ENCODE data around the gene STX1B. TPM values are rescaled to one million over a fixed set of nuclear protein-coding genes. Genes with fewer than 3 reads are reported as not detected.

Gene STX1B
- total and polyA plus RNA-seq, 2 of the 8 experiments (the other 6 are each of a cell fraction or from before 2014, with no cell fraction given), result 8.9 to 20.2 TPM

GRCh38 chr16:31033709-31034492, 23.5 kb upstream of the STX1B start:
- Histone ChIP-seq H4K8ac (ENCODE audit: extremely low read depth, insufficient read depth, low read length) (no peak overlapping the region; the same call in 1 of the 2 replicates), H2BK5ac (ENCODE audit: low read depth, low read length) (0 out of 2 replicates have a peak overlapping the region, but pooled peaks have one; percentile 82), H3K4me1 (replicated peaks in 1 of 4; ENCODE audit: control insufficient read depth in 3 of 4, insufficient read depth in 4 of 4, low read length in 3 of 4) (peaks cover 0 to 4% (median 2%) of the 10 kb centered on the region in 4 experiments; a peak in 4 of 7 replicates), H3K4ac (replicated peaks; ENCODE audit: insufficient read length, low read depth, low read length) (no peak overlapping the region), H2BK20ac (ENCODE audit: low read length) (no peak overlapping the region), H4K20me1 (replicated peaks in 1 of 2; ENCODE audit: control insufficient read depth in 1 of 2, insufficient read depth in 2 of 2, low read length in 2 of 2) (peaks cover 0 to 5% of the 10 kb centered on the region in 2 experiments), H2BK12ac (ENCODE audit: low read depth, low read length) (no peak overlapping the region), H3K79me2 (ENCODE audit: control insufficient read depth in 1 of 2, insufficient read depth in 2 of 2, low read length in 2 of 2) (no peaks in the 10 kb centered on the region), H3K23me2 (ENCODE audit: low read depth, low read length) (peaks cover 12% of the 10 kb centered on the region; the same call in 1 of the 2 replicates), H4K5ac (ENCODE audit: insufficient read length, low read depth, low read length) (no peak overlapping the region), H3K27me3 (replicated peaks in 1 of 4; ENCODE audit: control insufficient read depth in 3 of 4, extremely low read depth in 1 of 4, insufficient read depth in 3 of 4, low read length in 3 of 4) (no peaks in the 10 kb centered on the region), H3K4me3 (ENCODE audit: extremely low read depth in 1 of 4, insufficient read depth in 2 of 4, low read depth in 3 of 4, low read length in 4 of 4) (peak overlapping the region; percentile 67 to 94 (median 91)), H3K9ac (replicated peaks in 1 of 4; ENCODE audit: extremely low read depth in 1 of 4, low read depth in 3 of 4, low read length in 3 of 4) (peak overlapping the region; percentile 45 to 53 (median 50); a peak in 5 of 7 replicates), H3K9me3 (ENCODE audit: insufficient read depth in 2 of 2, low read depth in 1 of 2, low read length in 1 of 2) (no peaks in the 10 kb centered on the region), H2AK5ac (ENCODE audit: low read depth, low read length) (no peak overlapping the region), H2BK15ac (ENCODE audit: low read length) (no peak overlapping the region), H3K4me2 (ENCODE audit: insufficient read depth in 1 of 2, low read depth in 2 of 2, low read length in 2 of 2) (peak overlapping the region; percentile 79 to 95), H3K36me3 (ENCODE audit: control insufficient read depth in 2 of 4, insufficient read depth in 4 of 4, low read length in 3 of 4) (no peaks in the 10 kb centered on the region), H2AFZ (ENCODE audit: low read length) (peak overlapping the region; percentile 29; the same call in 1 of the 2 replicates), H3K18ac (ENCODE audit: extremely low read depth, low read length) (peak overlapping the region; percentile 13; the same call in 1 of the 2 replicates), H4K91ac (replicated peaks; ENCODE audit: insufficient read length, low read length) (no peak overlapping the region), H3K27ac (ENCODE audit: low read depth, low read length) (no peak overlapping the region), H3K79me1 (ENCODE audit: low read depth, low read length) (no peaks in the 10 kb centered on the region), H3K23ac (ENCODE audit: insufficient read length) (no peak overlapping the region), H3K14ac (ENCODE audit: insufficient read length) (no peak overlapping the region), H3K56ac (replicated peaks; ENCODE audit: insufficient read length, low read depth, low read length) (no peak overlapping the region), H2BK120ac (replicated peaks; ENCODE audit: low read depth, low read length) (no peak overlapping the region)
- DNase-seq (ENCODE audit: low read depth in 1 of 2, low spot score in 2 of 2) (peak in 1 of 2 experiments; percentile 90), FAIRE-seq (no peak)
- WGBS, 2 experiments (ENCODE audit: extremely low coverage in 1 of 2, insufficient coverage in 1 of 2, insufficient read length in 1 of 2, insufficient replicate concordance in 2 of 2, low coverage in 1 of 2, low lambda C conversion rate in 2 of 2, missing lambda C conversion rate in 1 of 2), result 2% methylated on average over 40 of the region's 47 CpGs; no CpG with 5 or more reads in 1 of the 2 experiments
- ChIA-PET CTCF (ENCODE audit: partially characterized antibody) (interaction anchor here (1.0 to 2.2 kb wide), 3 partner anchors 48 to 92 kb away, joined by 3 to 5 read pairs (median 3); partner anchors contain the start of gene HSD3B7), POLR2A (ENCODE audit: partially characterized antibody) (interaction anchor here (0.7 to 1.9 kb wide), 8 partner anchors 8 to 145 kb away, joined by 3 to 9 read pairs (median 4); partner anchors contain the start of genes HSD3B7, KAT8, ZNF646 and ZNF668)
- peak; percentile 30 for TF ChIP-seq SAP30 (IDR thresholded peaks at IDR 0.05; ENCODE audit: insufficient read depth, insufficient replicate concordance, low read length)
- no peak for TF ChIP-seq FOSL1 (IDR thresholded peaks at IDR 0.05; ENCODE audit: insufficient read depth, low read depth, low read length)
- peak; percentile 88 for TF ChIP-seq NRF1 (IDR thresholded peaks at IDR 0.05; ENCODE audit: low read depth, low read length)
- no peak for TF ChIP-seq RBBP5 (IDR thresholded peaks at IDR 0.05; ENCODE audit: borderline replicate concordance, low read depth, low read length)
- no peak for TF ChIP-seq BACH1 (IDR thresholded peaks at IDR 0.05; ENCODE audit: low read length)
- peak; percentile 37 for TF ChIP-seq ASH2L (IDR thresholded peaks at IDR 0.05; ENCODE audit: low read length)
- peak; percentile 69 to 90; a peak in 2 of 4 replicates for TF ChIP-seq SIN3A (conservative IDR thresholded peaks at IDR 0.05 in 1 of 2, IDR thresholded peaks at IDR 0.05 in 1 of 2; ENCODE audit: low read depth in 1 of 2, low read length in 2 of 2)
- TF ChIP-seq SUZ12 (IDR thresholded peaks at IDR 0.05; ENCODE audit: low read length), result no peak
- TF ChIP-seq HDAC2 (IDR thresholded peaks at IDR 0.05; ENCODE audit: borderline replicate concordance in 1 of 2, low read depth in 2 of 2, low read length in 2 of 2), result no peak
- TF ChIP-seq RNF2 (IDR thresholded peaks at IDR 0.05; ENCODE audit: borderline replicate concordance, low read depth, low read length, missing control alignments, poor library complexity, severe bottlenecking), result no peak
